Activated CD4-positive, alpha-beta T cell treated with anti-CD3 and anti-CD28 coated beads, Interleukin-2, Interleukin-6, amounts not matched to agents 100 ng/mL and 50 ng/mL, durations not matched to agents 16 hours and 8 hours (primary cell): ENCODE data around the gene APP.
"Not testable (repeated sequence)": the region's sequence is repeated elsewhere in the genome, so short reads cannot be mapped to it uniquely, and the experiment has no call there.

Source experiments
- DNase-seq: peaks from one replicate; pipeline ENCODE4 v3.0.0-alpha.2; 2020

Gene APP

GRCh38 chr21:26096494-26097371 is 73.8 kb downstream of the APP start:
- no peak for DNase-seq

- no peak for DNase-seq
Observed at GRCh38 chr21:26095131-26095530, 75.4 kb downstream of the APP start.

GRCh38 chr21:26093122-26093521 is 77.4 kb downstream of the APP start:
- DNase-seq: no peak

- no peak for DNase-seq
Observed at GRCh38 chr21:26091480-26092018, 79.0 kb downstream of the APP start.

- DNase-seq: no peak
Observed at GRCh38 chr21:26089730-26090129, 80.8 kb downstream of the APP start.

- peak; percentile 2 for DNase-seq
Observed at GRCh38 chr21:26087223-26087918, 83.2 kb downstream of the APP start.

GRCh38 chr21:26085882-26086281 is 84.7 kb downstream of the APP start:
- no peak for DNase-seq

- DNase-seq: no peak
Observed at GRCh38 chr21:26085127-26085526, 85.4 kb downstream of the APP start.

GRCh38 chr21:26082549-26082948 is 88.0 kb downstream of the APP start:
- DNase-seq: no peak

GRCh38 chr21:26081175-26081760 is 89.3 kb downstream of the APP start:
- DNase-seq: not testable (repeated sequence)

GRCh38 chr21:26080211-26080610 is 90.4 kb downstream of the APP start:
- no peak for DNase-seq

- no peak for DNase-seq
Observed at GRCh38 chr21:26079366-26079765, 91.2 kb downstream of the APP start.

GRCh38 chr21:26077521-26077920 is 93.0 kb downstream of the APP start:
- DNase-seq: no peak

- no peak for DNase-seq
Observed at GRCh38 chr21:26072666-26073615, 97.6 kb downstream of the APP start.

GRCh38 chr21:26070822-26071425 is 99.6 kb downstream of the APP start:
- DNase-seq: peak; percentile 57

- DNase-seq: no peak
Observed at GRCh38 chr21:26070121-26070520, 100.4 kb downstream of the APP start.

- no peak for DNase-seq
Observed at GRCh38 chr21:26068776-26069175, 101.8 kb downstream of the APP start.

GRCh38 chr21:26067836-26068594 is 102.6 kb downstream of the APP start:
- no peak for DNase-seq

GRCh38 chr21:26064506-26064905 is 106.1 kb downstream of the APP start:
- no peak for DNase-seq

- DNase-seq: no peak
Observed at GRCh38 chr21:26061437-26061836, 109.1 kb downstream of the APP start.
